Measurements from ENCODE around the gene ATG4B.

ATG4B gene

GRCh38 chr2:241695651-241696050 is 58.2 kb downstream of the ATG4B start:
- no peak for DNase-seq

- DNase-seq: no peak
Observed at GRCh38 chr2:241701149-241701398, 63.6 kb downstream of the ATG4B start.

- DNase-seq: peak; percentile 93
Observed at GRCh38 chr2:241701399-241702154, 64.1 kb downstream of the ATG4B start, which contains the start of gene ING5. ING5 (plus strand) TSS chr2:241702039; CDS start chr2:241702066, 27 bp downstream.

GRCh38 chr2:241702155-241703031 is 64.9 kb downstream of the ATG4B start:
- peak; percentile 90 for DNase-seq

- DNase-seq: no peak
Observed at GRCh38 chr2:241703032-241703604, 65.6 kb downstream of the ATG4B start.

- no peak for DNase-seq
Observed at GRCh38 chr2:241706537-241706936, 69.0 kb downstream of the ATG4B start.

GRCh38 chr2:241708879-241709278 is 71.4 kb downstream of the ATG4B start:
- DNase-seq: no peak

- no peak for DNase-seq
Observed at GRCh38 chr2:241719093-241719492, 81.6 kb downstream of the ATG4B start.

GRCh38 chr2:241720099-241720498 is 82.6 kb downstream of the ATG4B start:
- no peak for DNase-seq

GRCh38 chr2:241720560-241720959 is 83.1 kb downstream of the ATG4B start:
- DNase-seq: no peak

- DNase-seq: no peak
Observed at GRCh38 chr2:241721852-241722251, 84.4 kb downstream of the ATG4B start.

- no peak for DNase-seq
Observed at GRCh38 chr2:241722896-241723454, 85.5 kb downstream of the ATG4B start.
